Brain microvascular endothelial cell (primary cell): ENCODE measurements around the gene ZNF619.
"Not testable (repeated sequence)": the region's sequence is repeated elsewhere in the genome, so short reads cannot be mapped to it uniquely, and the experiment has no call there.

ENCODE experiments used
- DNase-seq: peaks from one replicate; pipeline ENCODE4 v3.0.0-alpha.2; 2020
- H3K27ac ChIP-seq: fragments of 250-450 bp; sonication (Bioruptor Pico); 2 replicates; pipeline ENCODE4 v1.5.1; 2020; ENCODE audit warnings: mild to moderate bottlenecking, moderate library complexity
- H3K27me3 ChIP-seq: fragments of 250-450 bp; sonication (Bioruptor Pico); replicated peaks from 2 replicates; pipeline ENCODE4 v1.5.1; 2020; ENCODE audit warnings: mild to moderate bottlenecking
- H3K36me3 ChIP-seq: fragments of 250-450 bp; sonication (Bioruptor Pico); replicated peaks from 2 replicates; pipeline ENCODE4 v1.5.1; 2020; ENCODE audit warnings: mild to moderate bottlenecking
- H3K4me3 ChIP-seq: 2 replicates; pipeline ENCODE4 v1.5.1; 2011; ENCODE audit warnings: low read depth, mild to moderate bottlenecking, control low read depth, low read length, moderate library complexity
- CTCF ChIP-seq: IDR thresholded peaks from 2 replicates; pipeline ENCODE4 v1.5.1; 2011; ENCODE audit warnings: low read depth, mild to moderate bottlenecking, moderate library complexity, low read length, control low read depth, inconsistent platforms; ENCODE audit errors: missing control alignments
- in situ Hi-C: cut with HindIII; loops from 2 replicates; pipeline ENCODE4 v1.10.0; 2017; ENCODE audit warnings: low sequenced_read_pairs, low pct_ligation_motif_present

The ZNF619 gene

GRCh38 chr3:40455328-40455727, 21.6 kb upstream of the ZNF619 start:
- no peak for TF ChIP-seq CTCF
- H3K36me3 ChIP-seq, result peaks cover 22% of the 10 kb centered on the region
- H3K4me3 ChIP-seq, result no peak overlapping the region
- no peak for DNase-seq
- H3K27ac ChIP-seq, result no peak overlapping the region
- H3K27me3 ChIP-seq, result no peaks in the 10 kb centered on the region
- in situ Hi-C loops, result no loop called here

- in situ Hi-C loops, result no loop called here
- peak overlapping the region; percentile 98 for H3K4me3 ChIP-seq
- no peak for TF ChIP-seq CTCF
- no peaks in the 10 kb centered on the region for H3K27me3 ChIP-seq
- H3K36me3 ChIP-seq, result peaks cover 32% of the 10 kb centered on the region
- peak overlapping the region; percentile 79 for H3K27ac ChIP-seq
- no peak for DNase-seq
Observed at GRCh38 chr3:40456279-40456939, 20.5 kb upstream of the ZNF619 start.

- Histone ChIP-seq H3K36me3 (peaks cover 39% of the 10 kb centered on the region), H3K27ac (peak within 1 kb of the TSS; percentile 79), H3K4me3 (peak within 1 kb of the TSS; percentile 98), H3K27me3 (no peaks in the 10 kb centered on the region)
- no peak for TF ChIP-seq CTCF
- in situ Hi-C loops, result no loop called here
- peak; percentile 94 for DNase-seq
Observed at GRCh38 chr3:40456940-40457823, 19.7 kb upstream of the ZNF619 start, which contains the start of gene RPL14. Gene RPL14 (plus strand): TSS chr3:40457339. CDS start chr3:40457472, 133 bp downstream.

- H3K36me3 ChIP-seq, result peaks cover 51% of the 10 kb centered on the region
- peak overlapping the region; percentile 98 for H3K4me3 ChIP-seq
- no peaks in the 10 kb centered on the region for H3K27me3 ChIP-seq
- no peak overlapping the region for H3K27ac ChIP-seq
- TF ChIP-seq CTCF, result no peak
- in situ Hi-C loops, result no loop called here
- no peak for DNase-seq
Observed at GRCh38 chr3:40458473-40458872, 18.4 kb upstream of the ZNF619 start.

GRCh38 chr3:40460481-40460880, 16.4 kb upstream of the ZNF619 start:
- H3K36me3 ChIP-seq, result peaks cover 66% of the 10 kb centered on the region
- DNase-seq, H3K4me3 ChIP-seq, H3K27ac ChIP-seq, H3K27me3 ChIP-seq, in situ Hi-C loops: not testable (repeated sequence)

GRCh38 chr3:40461161-40461560, 15.8 kb upstream of the ZNF619 start:
- DNase-seq, result no peak
- Histone ChIP-seq H3K27me3 (no peaks in the 10 kb centered on the region), H3K27ac (no peak overlapping the region), H3K36me3 (peaks cover 66% of the 10 kb centered on the region), H3K4me3 (no peak overlapping the region)
- TF ChIP-seq CTCF, result no peak
- in situ Hi-C loops, result no loop called here

GRCh38 chr3:40462838-40463237, 14.1 kb upstream of the ZNF619 start:
- H3K27me3 ChIP-seq, H3K4me3 ChIP-seq, DNase-seq, in situ Hi-C loops, H3K27ac ChIP-seq: not testable (repeated sequence)
- peaks cover 65% of the 10 kb centered on the region for H3K36me3 ChIP-seq
